PC-9 (cell line): ENCODE data around the gene TATDN2. TPM values are rescaled to one million over a fixed set of nuclear protein-coding genes. Genes with fewer than 3 reads are reported as not detected.

Source experiments
- BruUV-seq: library from RNA; stranded (reverse); fragments of 400-500 nt; replicated peaks from 2 replicates; lab custom pipeline; 2021; lab: Mats Ljungman, UMichigan
- CTCF ChIA-PET: fragments of 300-600 bp; sonication (Branson Sonifier 250); formaldehyde crosslinking; loops from one replicate; lab custom pipeline; 2022; ENCODE audit warnings: antibody characterized with exemption; lab: Charles Lee
- POLR2A ChIA-PET: fragments of 300-600 bp; sonication (Branson Sonifier 250); formaldehyde crosslinking; loops from one replicate; lab custom pipeline; 2022; ENCODE audit warnings: antibody characterized with exemption; ENCODE audit not compliant: unreplicated experiment; lab: Charles Lee
- DNase-seq, 2 experiments: peaks; one replicate each; pipeline versions ENCODE4 v3.0.0 to v3.0.0-alpha.2; 2015 to 2022; ENCODE audit warnings: mixed read lengths in 1 of 2
- H2AFZ ChIP-seq: fragments of 200-600 bp; sonication (generic); 2 replicates; pipeline ENCODE4 v1.8.1; 2017; ENCODE audit warnings: antibody characterized with exemption
- H3F3A ChIP-seq: fragments of 200-600 bp; sonication (generic); 2 replicates; pipeline ENCODE4 v1.8.1; 2017; ENCODE audit warnings: antibody characterized with exemption, mild to moderate bottlenecking, low read depth; ENCODE audit not compliant: insufficient read depth
- H3K27ac ChIP-seq: fragments of 200-600 bp; sonication (generic); 2 replicates; pipeline ENCODE4 v1.6.1; 2016; ENCODE audit warnings: mixed run types
- H3K27me3 ChIP-seq: fragments of 200-600 bp; sonication (generic); 2 replicates; pipeline ENCODE4 v1.6.1; 2016; ENCODE audit warnings: low read depth, mixed run types; ENCODE audit not compliant: insufficient read depth
- H3K36me3 ChIP-seq: fragments of 200-600 bp; sonication (generic); 2 replicates; pipeline ENCODE4 v1.6.1; 2016; ENCODE audit warnings: low read depth, mixed run types
- H3K4me1 ChIP-seq: fragments of 200-600 bp; sonication (generic); replicated peaks from 2 replicates; pipeline ENCODE4 v1.6.1; 2016; ENCODE audit warnings: mixed run types; ENCODE audit not compliant: insufficient read depth
- H3K4me2 ChIP-seq: fragments of 200-600 bp; sonication (generic); 2 replicates; pipeline ENCODE4 v1.6.1; 2017; ENCODE audit warnings: mixed run types
- H3K4me3 ChIP-seq: fragments of 200-600 bp; sonication (generic); 2 replicates; pipeline ENCODE4 v1.6.1; 2016; ENCODE audit warnings: mixed run types
- H3K79me2 ChIP-seq: fragments of 200-600 bp; sonication (generic); 2 replicates; pipeline ENCODE4 v1.6.1; 2017; ENCODE audit warnings: low read depth, mixed run types
- H3K9me2 ChIP-seq: fragments of 200-600 bp; sonication (generic); 2 replicates; pipeline ENCODE4 v1.8.1; 2017; ENCODE audit warnings: mild to moderate bottlenecking; ENCODE audit not compliant: insufficient read depth
- H3K9me3 ChIP-seq: fragments of 200-600 bp; sonication (generic); 2 replicates; pipeline ENCODE4 v1.8.1; 2016; ENCODE audit warnings: low read depth; ENCODE audit not compliant: insufficient read depth
- H4K20me1 ChIP-seq: fragments of 200-600 bp; sonication (generic); 2 replicates; pipeline ENCODE4 v1.8.1; 2017; ENCODE audit not compliant: insufficient read depth
- EZH2 ChIP-seq: fragments of 200-600 bp; sonication (generic); IDR thresholded peaks from 2 replicates; pipeline ENCODE4 v1.8.0; 2017; ENCODE audit warnings: antibody characterized with exemption, low read depth
- intact Hi-C: fragments of 100-400 bp; cut with micrococcal nuclease; formaldehyde crosslinking; loops from one replicate; pipeline ENCODE4 v1.10.0; 2022; ENCODE audit not compliant: unreplicated experiment
- total RNA-seq: library from RNA; stranded (reverse); gene quantifications from 2 replicates; pipeline ENCODE4 v1.2.3, GENCODE V29; 2021
- TF ChIP-seq, protein P1 (sequence below): fragments of 200-600 bp; sonication (generic); conservative IDR thresholded peaks from 2 replicates; pipeline ENCODE4 v1.6.1; 2017; ENCODE audit warnings: mixed run types, antibody characterized with exemption, mild to moderate bottlenecking, moderate library complexity

TATDN2 gene
- total RNA-seq, 1 experiment from 2014 or later: 34.0 TPM

DNA sequence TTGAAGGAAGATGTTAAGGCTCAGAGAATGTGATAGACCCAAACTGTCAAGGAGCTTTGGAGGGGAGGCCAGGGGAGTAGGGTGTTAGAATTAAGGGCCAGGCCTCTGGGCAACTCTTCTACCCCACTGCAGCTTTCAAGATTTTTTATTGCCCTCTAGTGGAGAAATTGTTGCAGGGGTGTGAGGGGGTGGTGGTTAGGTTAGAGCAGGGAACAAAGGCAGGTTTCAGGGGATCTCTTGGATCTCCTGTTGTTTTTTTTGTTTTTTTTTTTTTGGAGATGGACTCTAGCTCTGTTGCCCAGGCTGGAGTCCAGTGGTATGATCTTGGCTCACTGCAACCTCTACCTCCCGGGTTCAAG, 74.1 kb downstream of the TATDN2 start:
- H3K9me3 ChIP-seq: no peaks in the 10 kb centered on the region
- BruUV-seq: no TSS peak
- H3K36me3 ChIP-seq: peaks cover 6% of the 10 kb centered on the region; the same call in 1 of the 2 replicates
- H3K4me3 ChIP-seq: no peak overlapping the region
- no peaks in the 10 kb centered on the region for H3K9me2 ChIP-seq
- H2AFZ ChIP-seq: no peak overlapping the region
- peaks cover 31% of the 10 kb centered on the region for H3K79me2 ChIP-seq
- H3K4me2 ChIP-seq: no peak overlapping the region
- no peaks in the 10 kb centered on the region for H3F3A ChIP-seq
- TF ChIP-seq, protein P1, sequence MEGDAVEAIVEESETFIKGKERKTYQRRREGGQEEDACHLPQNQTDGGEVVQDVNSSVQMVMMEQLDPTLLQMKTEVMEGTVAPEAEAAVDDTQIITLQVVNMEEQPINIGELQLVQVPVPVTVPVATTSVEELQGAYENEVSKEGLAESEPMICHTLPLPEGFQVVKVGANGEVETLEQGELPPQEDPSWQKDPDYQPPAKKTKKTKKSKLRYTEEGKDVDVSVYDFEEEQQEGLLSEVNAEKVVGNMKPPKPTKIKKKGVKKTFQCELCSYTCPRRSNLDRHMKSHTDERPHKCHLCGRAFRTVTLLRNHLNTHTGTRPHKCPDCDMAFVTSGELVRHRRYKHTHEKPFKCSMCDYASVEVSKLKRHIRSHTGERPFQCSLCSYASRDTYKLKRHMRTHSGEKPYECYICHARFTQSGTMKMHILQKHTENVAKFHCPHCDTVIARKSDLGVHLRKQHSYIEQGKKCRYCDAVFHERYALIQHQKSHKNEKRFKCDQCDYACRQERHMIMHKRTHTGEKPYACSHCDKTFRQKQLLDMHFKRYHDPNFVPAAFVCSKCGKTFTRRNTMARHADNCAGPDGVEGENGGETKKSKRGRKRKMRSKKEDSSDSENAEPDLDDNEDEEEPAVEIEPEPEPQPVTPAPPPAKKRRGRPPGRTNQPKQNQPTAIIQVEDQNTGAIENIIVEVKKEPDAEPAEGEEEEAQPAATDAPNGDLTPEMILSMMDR: peak; percentile 59; the same call in 1 of the 2 replicates
- TF ChIP-seq EZH2: no peak
- DNase-seq: peak in 1 of 2 experiments; percentile 14
- POLR2A ChIA-PET: no interaction called here
- H4K20me1 ChIP-seq: peaks cover 12% of the 10 kb centered on the region; the same call in 1 of the 2 replicates
- H3K27me3 ChIP-seq: peaks cover 38% of the 10 kb centered on the region
- intact Hi-C loops: loop anchor here (10.0 kb wide), 1 partner anchor 578 kb away; the partner anchor contains the start of gene OGG1
- H3K4me1 ChIP-seq: peaks cover 8% of the 10 kb centered on the region
- H3K27ac ChIP-seq: no peak overlapping the region
- CTCF ChIA-PET: interaction anchor here (0.8 kb wide), 1 partner anchor 19 kb away, joined by 4 read pairs; no protein-coding TSS in a partner anchor

DNA sequence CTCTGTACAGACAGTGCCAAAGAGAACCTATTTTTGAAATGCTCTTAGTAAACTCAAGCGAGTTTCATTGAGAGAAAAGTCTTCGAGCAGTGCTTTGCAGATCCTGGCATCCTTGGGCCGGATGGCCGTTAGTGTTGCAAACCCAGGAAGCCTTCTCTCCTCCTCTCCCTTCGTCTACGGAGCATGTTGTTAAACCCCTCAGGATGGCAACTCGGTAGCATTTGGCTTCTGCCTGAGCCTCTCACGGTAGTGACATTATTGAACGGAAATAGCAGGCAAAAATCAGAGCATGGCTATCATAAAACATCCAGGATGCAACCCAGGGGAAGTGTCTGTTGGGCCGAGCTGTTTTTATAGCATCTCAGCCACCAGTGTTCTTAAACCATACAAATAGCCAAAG, 79.3 kb downstream of the TATDN2 start:
- H3K27ac ChIP-seq: no peak overlapping the region
- H3K9me2 ChIP-seq: no peaks in the 10 kb centered on the region
- H3K79me2 ChIP-seq: no peaks in the 10 kb centered on the region
- H3K36me3 ChIP-seq: no peaks in the 10 kb centered on the region
- no peaks in the 10 kb centered on the region for H3K4me1 ChIP-seq
- H3K4me2 ChIP-seq: no peak overlapping the region
- intact Hi-C loops: loop anchor here (10.0 kb wide), 1 partner anchor 583 kb away; the partner anchor contains the start of gene OGG1
- no peaks in the 10 kb centered on the region for H3K9me3 ChIP-seq
- no peaks in the 10 kb centered on the region for H4K20me1 ChIP-seq
- CTCF ChIA-PET: interaction anchor here (0.6 kb wide), 1 partner anchor 16 kb away, joined by 3 read pairs; no protein-coding TSS in a partner anchor
- peak; percentile 38; the same call in 1 of the 2 replicates for TF ChIP-seq EZH2
- TF ChIP-seq, protein P1: no peak
- peaks cover 90% of the 10 kb centered on the region for H3K27me3 ChIP-seq
- no peak overlapping the region for H2AFZ ChIP-seq
- no peak for DNase-seq
- POLR2A ChIA-PET: no interaction called here
- no peak overlapping the region for H3K4me3 ChIP-seq
- no peaks in the 10 kb centered on the region for H3F3A ChIP-seq
- no TSS peak for BruUV-seq

DNA sequence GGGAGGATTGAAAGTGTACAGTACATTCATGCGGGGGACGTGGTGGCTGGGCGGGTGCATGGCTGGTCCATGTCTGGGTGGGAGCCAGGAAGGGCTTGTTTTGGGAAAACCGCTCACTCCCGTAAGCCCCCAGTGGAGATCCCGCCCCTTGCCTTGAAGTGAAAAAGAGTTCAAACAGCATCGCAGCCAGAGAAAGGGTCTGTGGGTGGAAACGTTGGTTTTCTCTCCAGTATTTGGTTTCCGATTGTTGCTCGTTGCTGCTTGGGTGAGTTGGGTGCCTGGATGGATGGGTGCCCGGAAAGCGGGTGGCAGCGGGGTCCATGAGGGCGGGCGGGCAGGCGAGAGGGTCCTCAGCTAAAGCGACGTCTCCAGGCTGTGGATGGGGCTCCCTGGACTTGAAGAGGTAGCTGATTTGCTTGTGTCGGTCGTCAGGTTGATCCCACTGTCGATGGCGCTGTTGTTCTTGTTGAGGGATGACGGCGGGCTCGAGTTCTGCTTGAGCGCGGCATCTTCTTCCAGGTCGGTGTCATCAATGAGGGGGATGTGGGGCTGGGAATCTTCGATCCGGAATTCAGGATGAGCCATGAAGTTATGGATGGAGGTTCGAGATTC, 80.3 kb downstream of the TATDN2 start:
- DNase-seq: no peak
- ChIA-PET POLR2A (no interaction called here), CTCF (no interaction called here)
- Histone ChIP-seq H3K27me3 (peaks cover 100% of the 10 kb centered on the region), H3K4me1 (no peaks in the 10 kb centered on the region), H4K20me1 (no peaks in the 10 kb centered on the region), H3K4me3 (no peak overlapping the region), H3F3A (no peaks in the 10 kb centered on the region), H3K27ac (no peak overlapping the region), H3K79me2 (no peaks in the 10 kb centered on the region), H3K4me2 (no peak overlapping the region), H3K9me2 (no peaks in the 10 kb centered on the region), H3K9me3 (no peaks in the 10 kb centered on the region), H3K36me3 (no peaks in the 10 kb centered on the region), H2AFZ (no peak overlapping the region)
- intact Hi-C loops: loop anchor here (10.0 kb wide), 1 partner anchor 584 kb away; the partner anchor contains the start of gene OGG1
- TF ChIP-seq EZH2: 0 out of 2 replicates have a peak, but pooled peaks have one; percentile 74
- TF ChIP-seq, protein P1: no peak
- BruUV-seq: no TSS peak
